Karpas-422 (cell line): ENCODE measurements around the gene ZNF106. TPM values are rescaled to one million over a fixed set of nuclear protein-coding genes. Genes with fewer than 3 reads are reported as not detected.

Experiments used
- DNase-seq: peaks from one replicate; pipeline ENCODE4 v3.0.0-alpha.2; 2015
- H2AFZ ChIP-seq: fragments of 200-600 bp; sonication (generic); 2 replicates; pipeline ENCODE4 v1.6.1; 2014; ENCODE audit warnings: antibody characterized with exemption, low read length, mixed read lengths
- H3K27ac ChIP-seq: fragments of 200-600 bp; sonication (generic); 2 replicates; pipeline ENCODE4 v1.5.1; 2014; ENCODE audit warnings: mild to moderate bottlenecking, low read length, moderate library complexity
- H3K27me3 ChIP-seq: fragments of 200-600 bp; sonication (generic); 2 replicates; pipeline ENCODE4 v1.6.1; 2014; ENCODE audit warnings: low read length, mixed read lengths
- H3K36me3 ChIP-seq: fragments of 200-600 bp; sonication (generic); 2 replicates; pipeline ENCODE4 v1.6.1; 2014; ENCODE audit warnings: low read length, mixed read lengths; ENCODE audit not compliant: insufficient read depth
- H3K4me1 ChIP-seq: fragments of 200-600 bp; sonication (generic); 2 replicates; pipeline ENCODE4 v1.6.1; 2014; ENCODE audit warnings: mild to moderate bottlenecking, low read length, mixed read lengths
- H3K4me2 ChIP-seq: fragments of 200-600 bp; sonication (generic); 2 replicates; pipeline ENCODE4 v1.6.1; 2014; ENCODE audit warnings: low read length, low read depth, mild to moderate bottlenecking; ENCODE audit not compliant: poor library complexity, severe bottlenecking
- H3K4me3 ChIP-seq: fragments of 200-600 bp; sonication (generic); 2 replicates; pipeline ENCODE4 v1.5.1; 2014; ENCODE audit warnings: mild to moderate bottlenecking, antibody characterized with exemption, low read length, mixed read lengths
- H3K79me2 ChIP-seq: fragments of 200-600 bp; sonication (generic); 2 replicates; pipeline ENCODE4 v1.6.1; 2014; ENCODE audit warnings: mild to moderate bottlenecking, low read length, mixed read lengths
- H3K9ac ChIP-seq: fragments of 200-600 bp; sonication (generic); 2 replicates; pipeline ENCODE4 v1.6.0; 2014; ENCODE audit warnings: low read length
- H3K9me2 ChIP-seq: fragments of 200-600 bp; sonication (generic), shearing (Covaris generic); replicated peaks from 2 replicates; pipeline ENCODE4 v1.6.0; 2014; ENCODE audit warnings: mild to moderate bottlenecking, low read length, moderate library complexity; ENCODE audit not compliant: insufficient read depth
- H3K9me3 ChIP-seq: fragments of 300-700, 200-600 bp; sonication (generic); 2 replicates; pipeline ENCODE4 v1.6.1; 2014; ENCODE audit warnings: low read length, mixed read lengths
- H4K20me1 ChIP-seq: fragments of 200-600 bp; sonication (generic); 2 replicates; pipeline ENCODE4 v1.6.1; 2014; ENCODE audit warnings: mild to moderate bottlenecking, antibody characterized with exemption, low read length, low read depth; ENCODE audit not compliant: insufficient read depth
- total RNA-seq: library from RNA; depleted of rRNA; stranded (reverse); fragments of >200 nt; shearing (Covaris generic); gene quantifications from 2 replicates; pipeline ENCODE4 v1.2.3, GENCODE V29; 2014; ENCODE audit warnings: low replicate concordance

Gene ZNF106
- total RNA-seq, 1 experiment from 2014 or later, result 144 TPM

DNA sequence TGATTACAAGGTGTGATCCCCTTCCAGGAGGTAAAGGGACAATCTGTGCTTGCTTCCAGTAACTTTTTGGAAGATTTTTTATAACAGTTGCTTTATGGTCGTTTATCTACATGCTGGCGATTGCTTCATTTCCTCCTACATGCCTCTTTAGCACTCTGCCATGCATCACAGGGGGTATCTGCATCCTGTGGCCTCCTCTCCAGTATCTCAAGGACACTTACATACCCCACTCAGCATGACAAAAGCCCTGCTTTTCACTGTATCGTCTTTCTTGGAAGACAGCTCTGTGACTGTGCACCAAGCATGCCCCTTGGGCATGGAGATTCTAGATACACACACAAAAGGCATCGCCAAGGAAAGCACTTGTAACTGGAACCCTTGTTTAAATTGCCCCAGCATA lies 106.3 kb downstream of the ZNF106 start:
- H3K9ac ChIP-seq, result no peak overlapping the region
- no peaks in the 10 kb centered on the region for H3K79me2 ChIP-seq
- no peaks in the 10 kb centered on the region for H3K27me3 ChIP-seq
- no peak overlapping the region for H3K4me2 ChIP-seq
- H3K27ac ChIP-seq, result no peak overlapping the region
- H3K4me1 ChIP-seq, result no peaks in the 10 kb centered on the region; the same call in 1 of the 2 replicates
- DNase-seq, result no peak
- no peak overlapping the region for H2AFZ ChIP-seq
- H3K9me2 ChIP-seq, result no peaks in the 10 kb centered on the region
- H4K20me1 ChIP-seq, result no peaks in the 10 kb centered on the region
- no peaks in the 10 kb centered on the region for H3K9me3 ChIP-seq
- no peaks in the 10 kb centered on the region for H3K36me3 ChIP-seq
- H3K4me3 ChIP-seq, result no peak overlapping the region

DNA sequence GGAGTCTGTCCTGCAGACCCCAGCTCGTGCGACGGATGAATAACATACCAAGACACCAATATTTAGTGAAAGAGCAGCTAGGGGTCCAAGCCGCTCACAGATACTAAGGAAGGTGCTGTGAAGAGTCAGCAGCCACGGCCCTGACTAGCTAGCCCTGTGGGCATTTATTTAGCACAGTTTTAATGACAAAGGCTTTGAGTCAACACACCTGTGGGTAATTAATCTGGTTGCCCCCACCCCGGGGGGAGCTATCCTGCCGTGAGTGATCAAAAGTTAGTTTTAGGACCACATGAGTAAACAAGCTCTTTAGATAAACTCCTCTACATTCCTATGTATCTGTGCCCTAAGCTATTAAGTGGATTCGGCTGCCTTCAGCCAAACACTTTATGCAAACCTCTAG lies 112.9 kb downstream of the ZNF106 start:
- 0 out of 2 replicates have a peak, but pooled peaks cover 5% of the 10 kb centered on the region for H3K9me3 ChIP-seq
- DNase-seq, result no peak
- H3K36me3 ChIP-seq, result no peaks in the 10 kb centered on the region
- no peak overlapping the region for H2AFZ ChIP-seq
- no peaks in the 10 kb centered on the region for H3K27me3 ChIP-seq
- H3K4me3 ChIP-seq, result no peak overlapping the region
- H3K4me2 ChIP-seq, result no peak overlapping the region
- H3K4me1 ChIP-seq, result no peaks in the 10 kb centered on the region
- no peak overlapping the region for H3K9ac ChIP-seq
- no peaks in the 10 kb centered on the region for H3K79me2 ChIP-seq
- no peaks in the 10 kb centered on the region for H4K20me1 ChIP-seq
- H3K27ac ChIP-seq, result no peak overlapping the region
- no peaks in the 10 kb centered on the region for H3K9me2 ChIP-seq

GRCh38 chr15:42375941-42376340 lies 115.0 kb downstream of the ZNF106 start:
- no peak overlapping the region for H3K27ac ChIP-seq
- no peaks in the 10 kb centered on the region for H3K36me3 ChIP-seq
- H3K9ac ChIP-seq, result no peak overlapping the region
- no peaks in the 10 kb centered on the region for H3K9me2 ChIP-seq
- no peak overlapping the region for H3K4me3 ChIP-seq
- no peaks in the 10 kb centered on the region for H3K27me3 ChIP-seq
- 0 out of 2 replicates have a peak, but pooled peaks cover 5% of the 10 kb centered on the region for H3K9me3 ChIP-seq
- no peak overlapping the region for H3K4me2 ChIP-seq
- peaks cover 5% of the 10 kb centered on the region for H3K4me1 ChIP-seq
- DNase-seq, result no peak
- H3K79me2 ChIP-seq, result no peaks in the 10 kb centered on the region
- no peaks in the 10 kb centered on the region for H4K20me1 ChIP-seq
- H2AFZ ChIP-seq, result no peak overlapping the region

- H3K27ac ChIP-seq, result no peak overlapping the region
- H2AFZ ChIP-seq, result no peak overlapping the region
- peaks cover 8% of the 10 kb centered on the region for H3K4me1 ChIP-seq
- no peak overlapping the region for H3K4me3 ChIP-seq
- no peak for DNase-seq
- H3K9me3 ChIP-seq, result 0 out of 2 replicates have a peak, but pooled peaks cover 5% of the 10 kb centered on the region
- no peaks in the 10 kb centered on the region for H3K79me2 ChIP-seq
- H3K27me3 ChIP-seq, result no peaks in the 10 kb centered on the region
- H3K4me2 ChIP-seq, result no peak overlapping the region
- no peak overlapping the region for H3K9ac ChIP-seq
- no peaks in the 10 kb centered on the region for H4K20me1 ChIP-seq
- no peaks in the 10 kb centered on the region for H3K36me3 ChIP-seq
- H3K9me2 ChIP-seq, result no peaks in the 10 kb centered on the region
Observed at GRCh38 chr15:42375252-42375651, 115.7 kb downstream of the ZNF106 start.

GRCh38 chr15:42374810-42375209 lies 116.1 kb downstream of the ZNF106 start:
- H2AFZ ChIP-seq, result no peak overlapping the region
- peaks cover 8% of the 10 kb centered on the region for H3K4me1 ChIP-seq
- no peak overlapping the region for H3K4me2 ChIP-seq
- no peaks in the 10 kb centered on the region for H4K20me1 ChIP-seq
- no peak overlapping the region for H3K4me3 ChIP-seq
- H3K27me3 ChIP-seq, result no peaks in the 10 kb centered on the region
- H3K9ac ChIP-seq, result no peak overlapping the region
- DNase-seq, result no peak
- H3K9me3 ChIP-seq, result 0 out of 2 replicates have a peak, but pooled peaks cover 5% of the 10 kb centered on the region
- H3K27ac ChIP-seq, result no peak overlapping the region
- no peaks in the 10 kb centered on the region for H3K79me2 ChIP-seq
- H3K9me2 ChIP-seq, result no peaks in the 10 kb centered on the region
- H3K36me3 ChIP-seq, result no peaks in the 10 kb centered on the region

DNA sequence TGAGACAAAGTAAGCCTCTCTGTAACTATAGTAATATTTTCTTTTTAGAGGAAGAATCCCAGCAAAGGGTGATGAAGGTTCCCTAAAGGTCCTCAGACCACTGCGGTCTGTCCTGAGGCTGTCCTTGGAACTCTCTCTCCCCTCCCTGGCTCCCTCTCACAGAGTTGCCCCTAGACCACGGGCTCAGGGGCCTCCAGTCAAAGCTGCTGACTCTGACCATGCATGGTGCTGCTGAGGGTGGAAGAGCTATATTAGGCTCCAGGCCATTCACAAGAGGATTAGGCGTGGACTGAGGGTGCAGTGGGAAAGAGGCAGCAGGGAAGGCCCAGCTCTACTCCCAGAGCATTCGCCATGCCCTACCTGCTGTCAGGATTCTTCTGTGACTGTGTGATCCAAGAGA lies 117.0 kb downstream of the ZNF106 start:
- H3K27me3 ChIP-seq, result no peaks in the 10 kb centered on the region

DNA sequence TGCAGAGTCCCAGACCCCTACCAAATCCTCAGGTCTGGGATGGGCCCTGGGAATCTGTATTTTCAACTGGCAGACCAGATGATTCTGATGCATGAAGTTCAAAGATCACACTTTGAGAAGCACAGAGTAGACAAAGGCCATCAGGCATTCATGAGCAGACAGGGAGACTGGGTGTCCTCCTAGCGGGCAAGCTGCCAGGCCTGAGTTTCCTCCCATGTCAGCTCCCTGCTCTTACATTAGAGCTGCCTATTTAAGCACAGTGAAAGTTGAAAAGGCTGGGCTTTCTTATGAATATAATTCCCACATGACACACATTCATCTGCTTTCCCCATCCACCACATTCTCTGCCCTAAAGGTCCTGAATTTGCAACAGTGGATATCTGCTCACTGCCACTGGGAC lies 117.7 kb downstream of the ZNF106 start:
- H3K9me2 ChIP-seq, result no peaks in the 10 kb centered on the region
- H3K4me3 ChIP-seq, result no peak overlapping the region
- no peaks in the 10 kb centered on the region for H3K27me3 ChIP-seq
- peaks cover 8% of the 10 kb centered on the region for H3K4me1 ChIP-seq
- H3K79me2 ChIP-seq, result no peaks in the 10 kb centered on the region
- no peak overlapping the region for H3K27ac ChIP-seq
- H3K36me3 ChIP-seq, result no peaks in the 10 kb centered on the region
- no peak overlapping the region for H3K4me2 ChIP-seq
- 0 out of 2 replicates have a peak, but pooled peaks cover 2% of the 10 kb centered on the region for H3K9me3 ChIP-seq
- no peak for DNase-seq
- no peaks in the 10 kb centered on the region for H4K20me1 ChIP-seq
- H3K9ac ChIP-seq, result no peak overlapping the region
- H2AFZ ChIP-seq, result no peak overlapping the region

More for the DNA sequence above, 117.0 kb downstream of the ZNF106 start:
- H3K9ac ChIP-seq, result no peak overlapping the region
- H3K79me2 ChIP-seq, result no peaks in the 10 kb centered on the region
- H3K4me1 ChIP-seq, result peaks cover 8% of the 10 kb centered on the region
- no peak for DNase-seq
- H3K4me2 ChIP-seq, result no peak overlapping the region
- H3K36me3 ChIP-seq, result no peaks in the 10 kb centered on the region
- no peak overlapping the region for H2AFZ ChIP-seq
- no peaks in the 10 kb centered on the region for H4K20me1 ChIP-seq
- no peak overlapping the region for H3K4me3 ChIP-seq
- no peaks in the 10 kb centered on the region for H3K9me2 ChIP-seq
- H3K9me3 ChIP-seq, result 0 out of 2 replicates have a peak, but pooled peaks cover 5% of the 10 kb centered on the region
- H3K27ac ChIP-seq, result no peak overlapping the region

- H3K36me3 ChIP-seq, result no peaks in the 10 kb centered on the region
- no peak overlapping the region for H3K4me2 ChIP-seq
- H3K4me1 ChIP-seq, result peaks cover 8% of the 10 kb centered on the region
- H2AFZ ChIP-seq, result peak overlapping the region; percentile 46; the same call in 1 of the 2 replicates
- no peaks in the 10 kb centered on the region for H3K9me2 ChIP-seq
- peak; percentile 78 for DNase-seq
- H3K79me2 ChIP-seq, result no peaks in the 10 kb centered on the region
- no peaks in the 10 kb centered on the region for H3K27me3 ChIP-seq
- H3K9ac ChIP-seq, result no peak overlapping the region
- H3K9me3 ChIP-seq, result no peaks in the 10 kb centered on the region
- no peak overlapping the region for H3K27ac ChIP-seq
- no peaks in the 10 kb centered on the region for H4K20me1 ChIP-seq
- no peak overlapping the region for H3K4me3 ChIP-seq
Observed at GRCh38 chr15:42371096-42371495, 119.8 kb downstream of the ZNF106 start.

- Histone ChIP-seq H3K27ac (no peak overlapping the region), H3K9me2 (no peaks in the 10 kb centered on the region), H3K9ac (no peak overlapping the region), H4K20me1 (no peaks in the 10 kb centered on the region), H3K4me1 (peaks cover 8% of the 10 kb centered on the region), H3K4me2 (no peak overlapping the region), H3K79me2 (no peaks in the 10 kb centered on the region), H2AFZ (no peak overlapping the region), H3K27me3 (no peaks in the 10 kb centered on the region), H3K4me3 (no peak overlapping the region), H3K9me3 (no peaks in the 10 kb centered on the region), H3K36me3 (no peaks in the 10 kb centered on the region)
- DNase-seq, result no peak
Observed at GRCh38 chr15:42368096-42368495, 122.8 kb downstream of the ZNF106 start.
